Chondrocyte (in vitro differentiated cells): Measurements from ENCODE around the gene LMTK2. TPM values are rescaled to one million over a fixed set of nuclear protein-coding genes. Genes with fewer than 3 reads are reported as not detected.

Experiments used
- DNase-seq: peaks from one replicate; pipeline ENCODE4 v3.0.0; 2021; ENCODE audit warnings: mixed read lengths, low spot score
- H3K27ac Mint-ChIP-seq: one replicate; pipeline ENCODE4 v1.8.0; 2021; ENCODE audit warnings: mild to moderate bottlenecking, moderate library complexity, mixed read lengths; ENCODE audit not compliant: unreplicated experiment
- H3K27me3 Mint-ChIP-seq: 2 replicates; pipeline ENCODE4 v1.8.0; 2021; ENCODE audit warnings: low read depth, mixed read lengths
- H3K36me3 Mint-ChIP-seq: 2 replicates; pipeline ENCODE4 v1.8.0; 2021; ENCODE audit warnings: low read depth, mixed read lengths
- H3K4me1 Mint-ChIP-seq: 2 replicates; pipeline ENCODE4 v1.8.0; 2021; ENCODE audit warnings: low read depth, mild to moderate bottlenecking, mixed read lengths
- H3K4me3 Mint-ChIP-seq: one replicate; pipeline ENCODE4 v1.8.0; 2021; ENCODE audit warnings: mild to moderate bottlenecking, moderate library complexity, mixed read lengths; ENCODE audit not compliant: unreplicated experiment
- H3K9me3 Mint-ChIP-seq: 2 replicates; pipeline ENCODE4 v1.8.0; 2021; ENCODE audit warnings: low read depth, mixed read lengths
- total RNA-seq: library from RNA; stranded (reverse); gene quantifications from 3 replicates; pipeline ENCODE4 v1.2.1, GENCODE V29; 2021
- TF ChIP-seq, protein P1 (sequence below): fragments of 200-600 bp; sonication (generic); IDR thresholded peaks from 2 replicates; pipeline ENCODE4 v1.5.0; 2021; ENCODE audit warnings: antibody characterized with exemption, mild to moderate bottlenecking, moderate library complexity

The LMTK2 gene
- total RNA-seq, 1 donor from 2014 or later = 15.0 TPM

DNA sequence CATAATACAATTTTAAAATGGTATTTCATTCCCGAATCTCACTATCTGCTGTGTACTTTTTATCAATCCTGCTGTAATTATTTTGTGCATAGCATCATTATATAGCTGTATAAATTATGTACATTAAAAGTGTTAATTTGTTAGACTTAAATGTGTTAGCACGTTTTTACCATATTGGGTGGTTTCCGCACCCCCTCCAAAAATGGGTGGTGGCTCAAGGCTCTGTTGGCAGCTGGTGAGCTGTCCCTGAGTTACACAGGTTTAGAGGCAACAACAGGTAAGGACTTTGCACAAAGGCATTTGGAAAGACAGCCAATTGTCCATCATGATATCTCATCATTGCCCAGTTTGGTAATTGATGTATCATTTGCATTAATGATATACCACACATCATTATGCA is 18.6 kb upstream of the LMTK2 start:
- H3K27me3 Mint-ChIP-seq = peaks cover 7% of the 10 kb centered on the region
- peaks cover 6% of the 10 kb centered on the region for H3K9me3 Mint-ChIP-seq
- TF ChIP-seq, protein P1, sequence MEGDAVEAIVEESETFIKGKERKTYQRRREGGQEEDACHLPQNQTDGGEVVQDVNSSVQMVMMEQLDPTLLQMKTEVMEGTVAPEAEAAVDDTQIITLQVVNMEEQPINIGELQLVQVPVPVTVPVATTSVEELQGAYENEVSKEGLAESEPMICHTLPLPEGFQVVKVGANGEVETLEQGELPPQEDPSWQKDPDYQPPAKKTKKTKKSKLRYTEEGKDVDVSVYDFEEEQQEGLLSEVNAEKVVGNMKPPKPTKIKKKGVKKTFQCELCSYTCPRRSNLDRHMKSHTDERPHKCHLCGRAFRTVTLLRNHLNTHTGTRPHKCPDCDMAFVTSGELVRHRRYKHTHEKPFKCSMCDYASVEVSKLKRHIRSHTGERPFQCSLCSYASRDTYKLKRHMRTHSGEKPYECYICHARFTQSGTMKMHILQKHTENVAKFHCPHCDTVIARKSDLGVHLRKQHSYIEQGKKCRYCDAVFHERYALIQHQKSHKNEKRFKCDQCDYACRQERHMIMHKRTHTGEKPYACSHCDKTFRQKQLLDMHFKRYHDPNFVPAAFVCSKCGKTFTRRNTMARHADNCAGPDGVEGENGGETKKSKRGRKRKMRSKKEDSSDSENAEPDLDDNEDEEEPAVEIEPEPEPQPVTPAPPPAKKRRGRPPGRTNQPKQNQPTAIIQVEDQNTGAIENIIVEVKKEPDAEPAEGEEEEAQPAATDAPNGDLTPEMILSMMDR = no peak
- no peak for DNase-seq
- H3K27ac Mint-ChIP-seq = no peak overlapping the region
- no peaks in the 10 kb centered on the region for H3K4me1 Mint-ChIP-seq
- no peak overlapping the region for H3K4me3 Mint-ChIP-seq
- H3K36me3 Mint-ChIP-seq = no peaks in the 10 kb centered on the region

DNA sequence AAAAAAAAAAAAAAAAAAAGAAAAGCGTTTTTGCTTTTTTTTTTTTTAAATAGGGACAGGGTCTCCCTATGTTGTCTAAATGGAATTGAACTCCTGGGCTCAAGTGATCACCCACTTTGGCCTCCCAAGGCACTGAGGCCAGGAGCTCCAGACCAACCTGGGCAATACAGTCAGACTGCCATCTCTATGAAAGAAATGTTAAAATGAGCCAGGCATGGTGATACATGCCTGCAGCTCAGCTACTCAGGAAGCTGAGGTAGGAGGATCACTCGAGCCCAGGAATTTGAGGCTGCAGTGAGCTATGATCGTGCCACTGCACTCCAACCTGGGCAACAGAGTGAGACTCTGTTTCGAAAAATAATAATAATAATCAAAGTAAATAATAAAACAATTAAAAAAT is 16.5 kb upstream of the LMTK2 start:
- no peak for DNase-seq
- Mint-ChIP-seq H3K4me3 (no peak overlapping the region), H3K27me3 (peaks cover 4% of the 10 kb centered on the region), H3K4me1 (no peaks in the 10 kb centered on the region), H3K36me3 (no peaks in the 10 kb centered on the region), H3K27ac (no peak overlapping the region), H3K9me3 (peaks cover 20% of the 10 kb centered on the region)
- TF ChIP-seq, protein P1 = no peak

DNA sequence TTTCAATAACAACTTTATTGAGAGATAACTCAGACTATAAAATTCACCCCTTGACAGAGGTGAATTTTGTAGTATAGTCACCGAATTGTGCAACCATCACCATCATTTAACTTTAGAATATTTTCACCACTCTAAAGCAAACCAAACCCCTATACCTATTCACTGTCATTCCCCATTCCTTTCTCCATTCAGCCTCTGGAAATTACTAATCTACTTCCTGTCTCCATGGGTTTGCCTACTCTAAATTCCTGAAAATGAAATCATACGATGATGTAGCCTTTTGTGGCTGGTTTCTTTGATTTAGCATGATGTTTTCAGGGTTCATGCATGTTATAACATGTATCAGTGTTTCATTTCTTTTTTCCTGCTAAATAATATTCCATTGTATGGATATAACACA is 15.6 kb upstream of the LMTK2 start:
- H3K4me1 Mint-ChIP-seq = no peaks in the 10 kb centered on the region
- H3K4me3 Mint-ChIP-seq = no peak overlapping the region
- H3K9me3 Mint-ChIP-seq = peaks cover 27% of the 10 kb centered on the region
- peaks cover 8% of the 10 kb centered on the region for H3K27me3 Mint-ChIP-seq
- TF ChIP-seq, protein P1 = no peak
- peaks cover 3% of the 10 kb centered on the region for H3K36me3 Mint-ChIP-seq
- no peak overlapping the region for H3K27ac Mint-ChIP-seq
- no peak for DNase-seq

DNA sequence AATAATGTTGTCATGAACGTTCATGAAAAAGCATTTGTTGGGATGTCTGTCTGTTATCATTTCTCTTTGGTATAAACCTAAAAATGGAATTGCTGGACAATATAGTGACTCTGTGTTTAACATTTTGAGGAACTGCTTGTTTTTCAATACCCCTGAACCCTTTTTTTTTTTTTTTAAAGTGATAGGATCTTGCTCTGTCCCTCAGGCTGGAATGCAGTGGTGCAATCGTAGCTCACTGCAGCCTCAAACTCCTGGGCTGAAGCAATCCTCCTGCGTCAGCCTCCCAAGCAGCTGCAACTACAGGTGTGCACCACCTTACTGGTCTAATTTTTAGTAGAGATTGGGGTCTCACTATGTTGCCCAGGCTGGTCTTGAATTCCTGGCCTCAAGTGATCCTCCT is 15.1 kb upstream of the LMTK2 start:
- no peak overlapping the region for H3K4me3 Mint-ChIP-seq
- no peaks in the 10 kb centered on the region for H3K4me1 Mint-ChIP-seq
- TF ChIP-seq, protein P1 = no peak
- DNase-seq = no peak
- H3K27ac Mint-ChIP-seq = no peak overlapping the region
- peaks cover 8% of the 10 kb centered on the region for H3K27me3 Mint-ChIP-seq
- H3K36me3 Mint-ChIP-seq = peaks cover 3% of the 10 kb centered on the region
- H3K9me3 Mint-ChIP-seq = peaks cover 30% of the 10 kb centered on the region

DNA sequence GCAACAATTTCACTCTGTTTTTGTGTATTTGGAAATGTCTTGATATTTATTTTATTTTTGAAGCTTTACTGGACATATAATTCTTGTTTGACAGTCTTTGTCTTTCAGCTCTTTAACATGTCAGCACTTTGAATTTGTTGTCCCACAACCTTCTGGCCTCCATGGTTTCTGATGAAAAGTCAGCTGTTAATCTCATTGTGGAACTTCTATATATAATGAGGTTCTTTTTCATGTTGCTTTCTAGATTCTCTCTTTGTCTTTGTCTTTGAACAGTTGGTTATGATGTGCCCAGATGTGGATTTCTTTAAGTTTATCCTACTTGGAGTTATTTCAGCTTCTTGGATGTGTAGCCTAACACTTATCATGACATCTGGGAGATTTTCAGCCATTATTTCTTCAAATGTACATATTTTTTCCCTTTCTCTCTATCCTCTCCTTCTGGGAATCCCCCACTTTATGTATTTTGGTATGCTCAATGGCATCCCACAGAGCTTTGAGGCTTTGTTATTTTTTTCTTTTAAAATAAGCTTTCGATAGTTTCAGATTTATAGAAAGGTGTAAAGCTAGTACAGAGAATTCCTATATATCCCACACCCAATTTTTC is 9.5 kb upstream of the LMTK2 start:
- no peak overlapping the region for H3K27ac Mint-ChIP-seq
- no peak overlapping the region for H3K4me3 Mint-ChIP-seq
- H3K36me3 Mint-ChIP-seq = peaks cover 9% of the 10 kb centered on the region
- TF ChIP-seq, protein P1 = no peak
- H3K27me3 Mint-ChIP-seq = peaks cover 8% of the 10 kb centered on the region
- H3K9me3 Mint-ChIP-seq = peaks cover 65% of the 10 kb centered on the region
- no peaks in the 10 kb centered on the region for H3K4me1 Mint-ChIP-seq
- no peak for DNase-seq
